ENCODE measurements around the gene TM4SF4. TPM values are rescaled to one million over a fixed set of nuclear protein-coding genes. Genes with fewer than 3 reads are reported as not detected.

The TM4SF4 gene
- total RNA-seq, 1 donor from 2014 or later, result 0.67 TPM

GRCh38 chr3:149548669-149549065 lies 74.2 kb downstream of the TM4SF4 start:
- no peak for TF ChIP-seq CTCF (IDR thresholded peaks at IDR 0.05; ENCODE audit: unreplicated experiment)
- Mint-ChIP-seq H3K9me3 (ENCODE audit: unreplicated experiment) (no peaks in the 10 kb centered on the region), H3K27ac (ENCODE audit: unreplicated experiment) (peak overlapping the region; percentile 34), H3K4me3 (ENCODE audit: unreplicated experiment) (no peak overlapping the region), H3K4me1 (ENCODE audit: unreplicated experiment) (peaks cover 33% of the 10 kb centered on the region), H3K27me3 (ENCODE audit: unreplicated experiment) (peaks cover 11% of the 10 kb centered on the region), H3K36me3 (ENCODE audit: low read depth, unreplicated experiment) (peaks cover 26% of the 10 kb centered on the region)
- DNase-seq (ENCODE audit: low spot score), result no peak

GRCh38 chr3:149551500-149551899 lies 77.0 kb downstream of the TM4SF4 start:
- peaks cover 18% of the 10 kb centered on the region for H3K27me3 Mint-ChIP-seq (ENCODE audit: unreplicated experiment)
- H3K4me3 Mint-ChIP-seq (ENCODE audit: unreplicated experiment), result no peak overlapping the region
- peaks cover 24% of the 10 kb centered on the region for H3K36me3 Mint-ChIP-seq (ENCODE audit: low read depth, unreplicated experiment)
- no peak overlapping the region for H3K27ac Mint-ChIP-seq (ENCODE audit: unreplicated experiment)
- peaks cover 57% of the 10 kb centered on the region for H3K4me1 Mint-ChIP-seq (ENCODE audit: unreplicated experiment)
- DNase-seq (ENCODE audit: low spot score), result no peak
- no peaks in the 10 kb centered on the region for H3K9me3 Mint-ChIP-seq (ENCODE audit: unreplicated experiment)
- TF ChIP-seq CTCF (IDR thresholded peaks at IDR 0.05; ENCODE audit: unreplicated experiment), result no peak

- peaks cover 62% of the 10 kb centered on the region for H3K4me1 Mint-ChIP-seq (ENCODE audit: unreplicated experiment)
Measured at GRCh38 chr3:149552700-149553099, 78.2 kb downstream of the TM4SF4 start.

More at GRCh38 chr3:149552700-149553099, 78.2 kb downstream of the TM4SF4 start:
- Mint-ChIP-seq H3K36me3 (ENCODE audit: low read depth, unreplicated experiment) (peaks cover 20% of the 10 kb centered on the region), H3K27ac (ENCODE audit: unreplicated experiment) (peak overlapping the region; percentile 78), H3K9me3 (ENCODE audit: unreplicated experiment) (no peaks in the 10 kb centered on the region), H3K27me3 (ENCODE audit: unreplicated experiment) (peaks cover 16% of the 10 kb centered on the region), H3K4me3 (ENCODE audit: unreplicated experiment) (no peak overlapping the region)
- DNase-seq (ENCODE audit: low spot score), result no peak
- TF ChIP-seq CTCF (IDR thresholded peaks at IDR 0.05; ENCODE audit: unreplicated experiment), result no peak

Other genes with a start within 250 kb of the TM4SF4 start
- 57.4 TPM for gene TM4SF18, start 141.1 kb upstream of the TM4SF4 start, total RNA-seq (ENCODE audit: unreplicated experiment)
- 0.97 TPM for gene TM4SF1, start 97.0 kb upstream of the TM4SF4 start, total RNA-seq (ENCODE audit: unreplicated experiment)
- 137 TPM for gene WWTR1, start 183.3 kb downstream of the TM4SF4 start, total RNA-seq (ENCODE audit: unreplicated experiment)

Data from endothelial cell (in vitro differentiated cells).